ENCODE results near the gene CWC22.

DNA sequence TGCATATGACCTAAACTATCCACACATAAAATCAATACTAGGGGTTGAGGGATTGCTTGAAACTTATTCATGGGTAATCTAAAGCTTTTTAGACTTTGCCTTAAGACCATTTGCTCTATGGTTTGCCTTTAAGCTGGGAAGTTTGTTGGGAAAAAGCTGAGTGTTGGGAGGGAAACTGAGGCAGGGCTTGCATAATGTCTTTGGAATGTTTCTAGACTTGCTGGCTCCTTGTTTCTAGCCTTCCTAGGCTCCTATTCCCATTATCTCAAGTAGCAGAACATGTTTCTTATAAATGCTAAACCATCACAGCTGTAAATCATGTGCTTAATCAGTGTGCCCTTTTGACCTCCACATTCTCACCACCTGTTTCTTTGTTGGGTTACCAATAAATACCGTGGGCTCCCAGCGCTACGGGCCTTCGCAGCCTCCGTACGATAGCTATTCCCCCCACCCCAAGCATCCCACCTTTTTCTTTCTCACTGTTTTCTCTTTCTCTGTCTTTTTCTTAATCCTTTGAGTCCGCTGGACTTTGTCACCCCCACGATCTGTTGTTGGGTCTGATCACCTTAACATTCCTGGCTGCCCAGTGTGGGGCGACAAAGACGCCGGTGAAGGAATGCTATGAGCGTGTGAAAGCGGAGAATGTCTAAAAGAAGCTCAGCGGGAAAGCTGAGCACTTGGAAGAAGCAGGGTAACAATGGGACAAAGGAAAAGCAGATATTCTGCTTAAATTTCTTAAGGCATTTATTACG lies 49.4 kb upstream of the CWC22 start:
- TF ChIP-seq, protein P1, sequence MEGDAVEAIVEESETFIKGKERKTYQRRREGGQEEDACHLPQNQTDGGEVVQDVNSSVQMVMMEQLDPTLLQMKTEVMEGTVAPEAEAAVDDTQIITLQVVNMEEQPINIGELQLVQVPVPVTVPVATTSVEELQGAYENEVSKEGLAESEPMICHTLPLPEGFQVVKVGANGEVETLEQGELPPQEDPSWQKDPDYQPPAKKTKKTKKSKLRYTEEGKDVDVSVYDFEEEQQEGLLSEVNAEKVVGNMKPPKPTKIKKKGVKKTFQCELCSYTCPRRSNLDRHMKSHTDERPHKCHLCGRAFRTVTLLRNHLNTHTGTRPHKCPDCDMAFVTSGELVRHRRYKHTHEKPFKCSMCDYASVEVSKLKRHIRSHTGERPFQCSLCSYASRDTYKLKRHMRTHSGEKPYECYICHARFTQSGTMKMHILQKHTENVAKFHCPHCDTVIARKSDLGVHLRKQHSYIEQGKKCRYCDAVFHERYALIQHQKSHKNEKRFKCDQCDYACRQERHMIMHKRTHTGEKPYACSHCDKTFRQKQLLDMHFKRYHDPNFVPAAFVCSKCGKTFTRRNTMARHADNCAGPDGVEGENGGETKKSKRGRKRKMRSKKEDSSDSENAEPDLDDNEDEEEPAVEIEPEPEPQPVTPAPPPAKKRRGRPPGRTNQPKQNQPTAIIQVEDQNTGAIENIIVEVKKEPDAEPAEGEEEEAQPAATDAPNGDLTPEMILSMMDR (conservative IDR thresholded peaks at IDR 0.05 in 1 of 2, IDR thresholded peaks at IDR 0.05 in 1 of 2; ENCODE audit: low read depth in 1 of 2, low read length in 2 of 2) = no peak
- no peak for TF ChIP-seq EZH2 (IDR thresholded peaks at IDR 0.05; ENCODE audit: low read length, missing control alignments)

Measured in fibroblast of lung (primary cell).